Endothelial cell (in vitro differentiated cells): ENCODE results near the gene DAPK3. TPM values are rescaled to one million over a fixed set of nuclear protein-coding genes. Genes with fewer than 3 reads are reported as not detected.
"Not testable (repeated sequence)": the region's sequence is repeated elsewhere in the genome, so short reads cannot be mapped to it uniquely, and the experiment has no call there.

Experiments
- DNase-seq: peaks from one replicate; pipeline ENCODE4 v3.0.0; 2021; ENCODE audit warnings: low spot score
- H3K27ac Mint-ChIP-seq: one replicate; pipeline ENCODE4 v1.8.0; 2021; ENCODE audit warnings: mixed read lengths, inconsistent platforms; ENCODE audit not compliant: unreplicated experiment
- H3K27me3 Mint-ChIP-seq: one replicate; pipeline ENCODE4 v1.8.0; 2021; ENCODE audit warnings: mild to moderate bottlenecking, moderate library complexity, mixed read lengths, inconsistent platforms; ENCODE audit not compliant: unreplicated experiment
- H3K36me3 Mint-ChIP-seq: one replicate; pipeline ENCODE4 v1.8.0; 2021; ENCODE audit warnings: mild to moderate bottlenecking, low read depth, mixed read lengths, inconsistent platforms; ENCODE audit not compliant: unreplicated experiment
- H3K4me1 Mint-ChIP-seq: one replicate; pipeline ENCODE4 v1.8.0; 2021; ENCODE audit warnings: mild to moderate bottlenecking, mixed read lengths, inconsistent platforms; ENCODE audit not compliant: unreplicated experiment
- H3K4me3 Mint-ChIP-seq: one replicate; pipeline ENCODE4 v1.8.0; 2021; ENCODE audit warnings: mild to moderate bottlenecking, mixed read lengths, inconsistent platforms; ENCODE audit not compliant: unreplicated experiment
- H3K9me3 Mint-ChIP-seq: one replicate; pipeline ENCODE4 v1.8.0; 2021; ENCODE audit warnings: mixed read lengths, inconsistent platforms; ENCODE audit not compliant: unreplicated experiment
- total RNA-seq: library from RNA; stranded (reverse); fragmentation: NEBNext Ultra II Directional; extraction: Animal tissue kit (Norgen Biotek cat#: 25700); gene quantifications from one replicate; pipeline ENCODE4 v1.2.1, GENCODE V29; 2021; ENCODE audit not compliant: unreplicated experiment
- TF ChIP-seq, protein P1 (sequence below): fragments of 200-600 bp; sonication (generic); IDR thresholded peaks from one replicate; pipeline ENCODE4 v1.5.0; 2021; ENCODE audit warnings: antibody characterized with exemption; ENCODE audit not compliant: unreplicated experiment

Gene DAPK3
- total RNA-seq, 1 donor from 2014 or later, result 316 TPM

DNA sequence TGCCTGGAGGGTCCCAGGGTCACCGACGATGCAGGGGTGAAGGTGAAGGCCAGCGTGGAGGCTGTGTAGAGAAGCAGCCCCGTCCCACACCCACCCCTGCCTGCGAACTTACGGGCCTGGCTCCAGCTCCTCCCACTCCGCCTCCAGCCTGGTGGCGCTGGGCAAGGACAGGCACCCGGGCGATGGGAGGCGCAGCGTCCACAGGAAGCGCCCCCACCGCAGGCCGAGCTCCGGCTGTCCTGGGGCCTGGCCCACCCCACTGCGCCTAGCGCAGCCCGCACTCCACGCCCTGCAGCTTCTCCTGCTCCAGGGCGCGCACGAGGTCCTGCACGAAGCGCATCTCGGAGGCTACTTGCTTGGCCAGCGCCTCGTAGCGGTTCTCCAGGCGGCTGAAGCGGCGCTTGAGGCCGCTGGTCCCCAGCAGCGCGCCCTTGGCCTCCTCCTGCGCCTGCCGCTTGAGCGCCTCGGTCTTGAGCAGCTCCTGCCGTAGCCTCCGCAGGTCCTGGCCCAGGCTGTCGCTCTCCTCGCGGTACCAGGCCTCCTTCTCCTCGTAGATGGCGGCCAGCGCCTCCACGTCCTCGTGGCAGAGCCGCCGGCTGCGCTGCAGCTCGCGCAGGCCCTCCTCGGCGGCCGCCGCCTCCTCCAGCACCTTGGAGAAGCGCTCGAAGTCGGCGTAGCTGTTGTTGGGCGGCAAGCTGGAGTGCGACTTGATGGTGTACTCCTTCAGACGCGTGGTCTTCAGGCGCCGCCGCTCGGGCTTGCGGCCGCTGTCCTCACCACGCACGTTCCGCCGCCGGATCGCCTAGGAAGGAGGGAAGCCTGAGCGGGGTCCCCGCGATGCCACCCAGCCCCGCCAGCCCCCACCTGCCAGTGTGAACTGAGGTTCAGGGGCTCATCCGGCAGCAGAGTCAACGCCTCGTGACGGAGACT is 11.8 kb downstream of the DAPK3 start:
- H3K36me3 Mint-ChIP-seq, result peaks cover 20% of the 10 kb centered on the region
- no peaks in the 10 kb centered on the region for H3K9me3 Mint-ChIP-seq
- no peak for DNase-seq
- peaks cover 18% of the 10 kb centered on the region for H3K27me3 Mint-ChIP-seq
- H3K27ac Mint-ChIP-seq, result no peak overlapping the region
- TF ChIP-seq, protein P1, sequence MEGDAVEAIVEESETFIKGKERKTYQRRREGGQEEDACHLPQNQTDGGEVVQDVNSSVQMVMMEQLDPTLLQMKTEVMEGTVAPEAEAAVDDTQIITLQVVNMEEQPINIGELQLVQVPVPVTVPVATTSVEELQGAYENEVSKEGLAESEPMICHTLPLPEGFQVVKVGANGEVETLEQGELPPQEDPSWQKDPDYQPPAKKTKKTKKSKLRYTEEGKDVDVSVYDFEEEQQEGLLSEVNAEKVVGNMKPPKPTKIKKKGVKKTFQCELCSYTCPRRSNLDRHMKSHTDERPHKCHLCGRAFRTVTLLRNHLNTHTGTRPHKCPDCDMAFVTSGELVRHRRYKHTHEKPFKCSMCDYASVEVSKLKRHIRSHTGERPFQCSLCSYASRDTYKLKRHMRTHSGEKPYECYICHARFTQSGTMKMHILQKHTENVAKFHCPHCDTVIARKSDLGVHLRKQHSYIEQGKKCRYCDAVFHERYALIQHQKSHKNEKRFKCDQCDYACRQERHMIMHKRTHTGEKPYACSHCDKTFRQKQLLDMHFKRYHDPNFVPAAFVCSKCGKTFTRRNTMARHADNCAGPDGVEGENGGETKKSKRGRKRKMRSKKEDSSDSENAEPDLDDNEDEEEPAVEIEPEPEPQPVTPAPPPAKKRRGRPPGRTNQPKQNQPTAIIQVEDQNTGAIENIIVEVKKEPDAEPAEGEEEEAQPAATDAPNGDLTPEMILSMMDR, result no peak
- no peaks in the 10 kb centered on the region for H3K4me1 Mint-ChIP-seq
- H3K4me3 Mint-ChIP-seq, result no peak overlapping the region

DNA sequence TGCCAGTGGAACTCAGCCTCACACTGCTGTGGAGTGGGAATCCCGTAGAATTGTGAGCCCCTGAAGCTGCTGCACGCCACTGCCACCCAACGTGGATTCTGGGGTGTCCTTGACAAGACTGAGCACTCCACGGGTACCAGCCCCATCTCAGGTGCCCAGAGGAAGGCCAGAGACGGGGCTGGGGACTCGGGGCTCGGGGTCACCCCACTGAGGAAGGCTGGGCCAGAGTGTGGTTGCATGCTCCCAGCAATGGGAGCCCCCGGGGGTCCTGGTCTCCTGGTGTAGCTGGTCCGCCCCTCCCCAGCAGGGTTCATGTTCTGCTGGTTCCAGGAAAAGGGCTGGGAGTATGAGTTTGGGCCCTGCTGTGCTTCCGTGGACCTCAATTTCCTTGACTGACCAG is 15.2 kb downstream of the DAPK3 start:
- no peak for DNase-seq
- Mint-ChIP-seq H3K4me1 (no peaks in the 10 kb centered on the region), H3K36me3 (peaks cover 9% of the 10 kb centered on the region), H3K9me3 (no peaks in the 10 kb centered on the region), H3K4me3 (no peak overlapping the region), H3K27ac (no peak overlapping the region), H3K27me3 (peaks cover 23% of the 10 kb centered on the region)
- TF ChIP-seq, protein P1, result no peak

DNA sequence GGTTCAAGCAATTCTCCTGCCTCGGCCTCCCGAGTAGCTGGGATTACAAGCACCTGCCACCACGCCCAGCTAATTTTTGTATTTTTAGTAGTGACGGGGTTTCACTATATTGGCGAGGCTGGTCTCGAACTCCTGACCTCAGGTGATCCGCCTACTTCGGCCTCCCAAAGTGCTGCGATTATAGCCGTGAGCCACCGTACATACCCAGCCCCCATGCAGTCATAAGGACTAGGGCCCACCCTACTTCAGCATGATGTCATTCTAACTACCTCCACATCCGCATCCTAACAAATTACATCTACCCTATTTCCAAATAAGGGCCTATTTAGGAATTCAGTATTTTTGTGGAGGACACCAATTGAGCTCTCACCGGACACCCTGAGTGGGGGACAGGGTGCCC is 15.6 kb downstream of the DAPK3 start:
- not testable (repeated sequence) for H3K9me3 Mint-ChIP-seq, H3K4me3 Mint-ChIP-seq, H3K27ac Mint-ChIP-seq, DNase-seq, H3K36me3 Mint-ChIP-seq, H3K4me1 Mint-ChIP-seq
- H3K27me3 Mint-ChIP-seq, result peaks cover 23% of the 10 kb centered on the region

DNA sequence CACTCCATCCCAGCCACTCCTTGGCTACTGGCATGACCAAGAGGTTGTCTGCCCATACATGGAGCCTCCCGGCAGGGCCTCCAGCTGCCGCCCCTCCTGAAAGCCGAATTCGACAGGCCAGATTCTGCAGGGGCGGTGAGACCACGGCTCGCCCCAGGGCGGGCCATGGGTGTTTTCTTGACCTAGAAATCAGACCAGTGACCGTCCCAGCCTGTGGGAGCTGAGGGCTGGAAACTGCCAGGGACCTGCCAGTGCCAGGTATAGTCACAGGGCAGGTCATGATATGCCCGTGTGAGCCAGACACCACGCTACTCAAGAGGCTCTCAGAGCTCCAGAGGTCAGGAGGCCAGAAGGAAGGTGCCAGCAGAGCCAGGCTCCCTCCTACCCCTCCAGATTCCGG is 16.8 kb downstream of the DAPK3 start:
- Mint-ChIP-seq H3K36me3 (peaks cover 6% of the 10 kb centered on the region), H3K4me1 (no peaks in the 10 kb centered on the region), H3K9me3 (no peaks in the 10 kb centered on the region), H3K4me3 (no peak overlapping the region), H3K27me3 (peaks cover 23% of the 10 kb centered on the region), H3K27ac (no peak overlapping the region)
- no peak for DNase-seq
- TF ChIP-seq, protein P1, result no peak

DNA sequence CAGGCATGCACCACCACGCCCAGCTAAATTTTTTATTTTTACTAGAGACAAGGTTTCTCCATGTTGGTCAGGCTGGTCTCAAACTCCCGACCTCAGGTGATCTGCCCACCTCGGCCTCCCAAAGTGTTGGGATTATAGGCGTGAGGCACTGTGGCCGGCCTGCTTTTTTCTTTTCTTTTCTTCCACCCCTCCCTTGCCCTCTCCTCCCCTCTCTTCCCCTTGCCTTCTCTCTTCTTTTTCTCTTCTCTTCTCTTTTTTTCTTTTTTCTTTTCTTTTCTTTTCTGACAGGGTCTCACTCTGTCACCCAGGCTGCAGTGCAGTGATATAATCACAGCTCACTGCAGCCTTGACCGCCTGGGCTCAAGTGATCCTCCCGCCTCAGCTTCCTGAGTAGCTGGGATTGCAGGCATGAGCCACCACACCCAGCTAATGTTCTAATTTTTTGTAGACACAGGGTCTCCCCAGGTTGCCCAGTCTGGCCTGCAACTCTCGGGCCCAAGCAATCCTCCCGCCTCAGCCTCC is 18.1 kb downstream of the DAPK3 start:
- H3K4me3 Mint-ChIP-seq, H3K9me3 Mint-ChIP-seq, H3K4me1 Mint-ChIP-seq, DNase-seq, H3K36me3 Mint-ChIP-seq: not testable (repeated sequence)
- Mint-ChIP-seq H3K27ac (peak overlapping the region; percentile 24), H3K27me3 (peaks cover 26% of the 10 kb centered on the region)
